HG03342 (cell line): ENCODE data around the gene C17orf75.

Experiments
- ATAC-seq: cut with Tn5 transposase; IDR thresholded peaks from one replicate; pipeline ENCODE4 v1.9.1; 2021; ENCODE audit warnings: mild to moderate bottlenecking, moderate library complexity; ENCODE audit not compliant: unreplicated experiment

The C17orf75 gene

GRCh38 chr17:32305049-32305448, 36.9 kb downstream of the C17orf75 start:
- no peak for ATAC-seq

- no peak for ATAC-seq
Measured at GRCh38 chr17:32303781-32304288, 38.1 kb downstream of the C17orf75 start.

GRCh38 chr17:32302860-32303649, 38.9 kb downstream of the C17orf75 start:
- ATAC-seq = no peak

GRCh38 chr17:32302037-32302436, 39.9 kb downstream of the C17orf75 start:
- no peak for ATAC-seq

- no peak for ATAC-seq
Measured at GRCh38 chr17:32299580-32300164, 42.3 kb downstream of the C17orf75 start.

GRCh38 chr17:32298721-32299579, 43.0 kb downstream of the C17orf75 start:
- no peak for ATAC-seq

GRCh38 chr17:32298298-32298697, 43.7 kb downstream of the C17orf75 start:
- no peak for ATAC-seq

- no peak for ATAC-seq
Measured at GRCh38 chr17:32297860-32298259, 44.1 kb downstream of the C17orf75 start.

GRCh38 chr17:32297424-32297823, 44.5 kb downstream of the C17orf75 start:
- ATAC-seq = no peak

GRCh38 chr17:32292094-32292493, 49.9 kb downstream of the C17orf75 start:
- no peak for ATAC-seq

GRCh38 chr17:32289471-32290070, 52.4 kb downstream of the C17orf75 start:
- ATAC-seq = no peak

GRCh38 chr17:32288615-32289014, 53.4 kb downstream of the C17orf75 start:
- no peak for ATAC-seq

- no peak for ATAC-seq
Measured at GRCh38 chr17:32287804-32288511, 54.0 kb downstream of the C17orf75 start.

GRCh38 chr17:32286518-32286900, 55.5 kb downstream of the C17orf75 start:
- no peak for ATAC-seq

GRCh38 chr17:32285746-32286517, 56.0 kb downstream of the C17orf75 start:
- no peak for ATAC-seq

- ATAC-seq = no peak
Measured at GRCh38 chr17:32285306-32285705, 56.7 kb downstream of the C17orf75 start.

- no peak for ATAC-seq
Measured at GRCh38 chr17:32283745-32284201, 58.2 kb downstream of the C17orf75 start.

GRCh38 chr17:32281011-32281451, 60.9 kb downstream of the C17orf75 start:
- no peak for ATAC-seq

- ATAC-seq = no peak
Measured at GRCh38 chr17:32279891-32280716, 61.9 kb downstream of the C17orf75 start.
